PC-9 (cell line): ENCODE measurements around the gene TH. TPM values are rescaled to one million over a fixed set of nuclear protein-coding genes. Genes with fewer than 3 reads are reported as not detected.
"Not testable (repeated sequence)": the region's sequence is repeated elsewhere in the genome, so short reads cannot be mapped to it uniquely, and the experiment has no call there.

Source experiments
- BruUV-seq: library from RNA; stranded (reverse); fragments of 400-500 nt; replicated peaks from 2 replicates; lab custom pipeline; 2021; lab: Mats Ljungman, UMichigan
- CTCF ChIA-PET: fragments of 300-600 bp; sonication (Branson Sonifier 250); formaldehyde crosslinking; loops from one replicate; lab custom pipeline; 2022; ENCODE audit warnings: antibody characterized with exemption; lab: Charles Lee
- POLR2A ChIA-PET: fragments of 300-600 bp; sonication (Branson Sonifier 250); formaldehyde crosslinking; loops from one replicate; lab custom pipeline; 2022; ENCODE audit warnings: antibody characterized with exemption; ENCODE audit not compliant: unreplicated experiment; lab: Charles Lee
- DNase-seq, 2 experiments: peaks; one replicate each; pipeline versions ENCODE4 v3.0.0 to v3.0.0-alpha.2; 2015 to 2022; ENCODE audit warnings: mixed read lengths in 1 of 2
- H2AFZ ChIP-seq: fragments of 200-600 bp; sonication (generic); 2 replicates; pipeline ENCODE4 v1.8.1; 2017; ENCODE audit warnings: antibody characterized with exemption
- H3F3A ChIP-seq: fragments of 200-600 bp; sonication (generic); 2 replicates; pipeline ENCODE4 v1.8.1; 2017; ENCODE audit warnings: antibody characterized with exemption, mild to moderate bottlenecking, low read depth; ENCODE audit not compliant: insufficient read depth
- H3K27ac ChIP-seq: fragments of 200-600 bp; sonication (generic); 2 replicates; pipeline ENCODE4 v1.6.1; 2016; ENCODE audit warnings: mixed run types
- H3K27me3 ChIP-seq: fragments of 200-600 bp; sonication (generic); 2 replicates; pipeline ENCODE4 v1.6.1; 2016; ENCODE audit warnings: low read depth, mixed run types; ENCODE audit not compliant: insufficient read depth
- H3K36me3 ChIP-seq: fragments of 200-600 bp; sonication (generic); 2 replicates; pipeline ENCODE4 v1.6.1; 2016; ENCODE audit warnings: low read depth, mixed run types
- H3K4me1 ChIP-seq: fragments of 200-600 bp; sonication (generic); replicated peaks from 2 replicates; pipeline ENCODE4 v1.6.1; 2016; ENCODE audit warnings: mixed run types; ENCODE audit not compliant: insufficient read depth
- H3K4me2 ChIP-seq: fragments of 200-600 bp; sonication (generic); 2 replicates; pipeline ENCODE4 v1.6.1; 2017; ENCODE audit warnings: mixed run types
- H3K4me3 ChIP-seq: fragments of 200-600 bp; sonication (generic); 2 replicates; pipeline ENCODE4 v1.6.1; 2016; ENCODE audit warnings: mixed run types
- H3K79me2 ChIP-seq: fragments of 200-600 bp; sonication (generic); 2 replicates; pipeline ENCODE4 v1.6.1; 2017; ENCODE audit warnings: low read depth, mixed run types
- H3K9me2 ChIP-seq: fragments of 200-600 bp; sonication (generic); 2 replicates; pipeline ENCODE4 v1.8.1; 2017; ENCODE audit warnings: mild to moderate bottlenecking; ENCODE audit not compliant: insufficient read depth
- H3K9me3 ChIP-seq: fragments of 200-600 bp; sonication (generic); 2 replicates; pipeline ENCODE4 v1.8.1; 2016; ENCODE audit warnings: low read depth; ENCODE audit not compliant: insufficient read depth
- H4K20me1 ChIP-seq: fragments of 200-600 bp; sonication (generic); 2 replicates; pipeline ENCODE4 v1.8.1; 2017; ENCODE audit not compliant: insufficient read depth
- CTCF ChIP-seq: fragments of 200-600 bp; sonication (generic); conservative IDR thresholded peaks from 2 replicates; pipeline ENCODE4 v1.6.1; 2017; ENCODE audit warnings: mixed run types, antibody characterized with exemption, mild to moderate bottlenecking, moderate library complexity
- EZH2 ChIP-seq: fragments of 200-600 bp; sonication (generic); IDR thresholded peaks from 2 replicates; pipeline ENCODE4 v1.8.0; 2017; ENCODE audit warnings: antibody characterized with exemption, low read depth
- intact Hi-C: fragments of 100-400 bp; cut with micrococcal nuclease; formaldehyde crosslinking; loops from one replicate; pipeline ENCODE4 v1.10.0; 2022; ENCODE audit not compliant: unreplicated experiment
- total RNA-seq: library from RNA; stranded (reverse); gene quantifications from 2 replicates; pipeline ENCODE4 v1.2.3, GENCODE V29; 2021

The TH gene
- total RNA-seq, 1 experiment from 2014 or later: 2.2 TPM

GRCh38 chr11:2195756-2196088, 24.1 kb upstream of the TH start:
- ChIA-PET CTCF (no interaction called here), POLR2A (no interaction called here)
- H3K27ac ChIP-seq: no peak overlapping the region
- no peaks in the 10 kb centered on the region for H3K79me2 ChIP-seq
- no peaks in the 10 kb centered on the region; the same call in 1 of the 2 replicates for H3K4me1 ChIP-seq
- no peak for DNase-seq
- no peaks in the 10 kb centered on the region for H3K9me3 ChIP-seq
- H3K9me2 ChIP-seq: no peaks in the 10 kb centered on the region
- no peaks in the 10 kb centered on the region for H3K27me3 ChIP-seq
- no peaks in the 10 kb centered on the region for H4K20me1 ChIP-seq
- H3K36me3 ChIP-seq: no peaks in the 10 kb centered on the region
- H3F3A ChIP-seq: no peaks in the 10 kb centered on the region
- intact Hi-C loops: loop anchor here (1.0 to 5.0 kb wide), 2 partner anchors 26 to 207 kb away; partner anchors contain the start of gene TSSC4
- no peak overlapping the region for H3K4me2 ChIP-seq
- no peak overlapping the region for H3K4me3 ChIP-seq
- no peak overlapping the region for H2AFZ ChIP-seq
- TF ChIP-seq EZH2 (no peak), CTCF (no peak)
- BruUV-seq: no TSS peak

- H4K20me1 ChIP-seq: no peaks in the 10 kb centered on the region
- H3K9me3 ChIP-seq: no peaks in the 10 kb centered on the region
- no peaks in the 10 kb centered on the region for H3K79me2 ChIP-seq
- no TSS peak for BruUV-seq
- no peaks in the 10 kb centered on the region for H3K27me3 ChIP-seq
- CTCF ChIA-PET: interaction anchor here (0.6 kb wide), 1 partner anchor 1377 kb away, joined by 10 read pairs; no protein-coding TSS in a partner anchor
- no peak overlapping the region for H3K4me3 ChIP-seq
- no peak overlapping the region for H3K27ac ChIP-seq
- H3K4me1 ChIP-seq: no peaks in the 10 kb centered on the region; the same call in 1 of the 2 replicates
- no peaks in the 10 kb centered on the region for H3K9me2 ChIP-seq
- intact Hi-C loops: loop anchor here (1.0 to 5.0 kb wide), 2 partner anchors 26 to 207 kb away; partner anchors contain the start of gene TSSC4
- DNase-seq: peak in 1 of 2 experiments; percentile 44
- POLR2A ChIA-PET: no interaction called here
- no peaks in the 10 kb centered on the region for H3K36me3 ChIP-seq
- TF ChIP-seq CTCF: peak; percentile 93
- TF ChIP-seq EZH2: no peak
- H3K4me2 ChIP-seq: peak overlapping the region; percentile 54; the same call in 1 of the 2 replicates
- H2AFZ ChIP-seq: no peak overlapping the region
- H3F3A ChIP-seq: no peaks in the 10 kb centered on the region
These were observed 23.5 kb upstream of the TH start for GRCh38 chr11:2194877-2195755.

DNA sequence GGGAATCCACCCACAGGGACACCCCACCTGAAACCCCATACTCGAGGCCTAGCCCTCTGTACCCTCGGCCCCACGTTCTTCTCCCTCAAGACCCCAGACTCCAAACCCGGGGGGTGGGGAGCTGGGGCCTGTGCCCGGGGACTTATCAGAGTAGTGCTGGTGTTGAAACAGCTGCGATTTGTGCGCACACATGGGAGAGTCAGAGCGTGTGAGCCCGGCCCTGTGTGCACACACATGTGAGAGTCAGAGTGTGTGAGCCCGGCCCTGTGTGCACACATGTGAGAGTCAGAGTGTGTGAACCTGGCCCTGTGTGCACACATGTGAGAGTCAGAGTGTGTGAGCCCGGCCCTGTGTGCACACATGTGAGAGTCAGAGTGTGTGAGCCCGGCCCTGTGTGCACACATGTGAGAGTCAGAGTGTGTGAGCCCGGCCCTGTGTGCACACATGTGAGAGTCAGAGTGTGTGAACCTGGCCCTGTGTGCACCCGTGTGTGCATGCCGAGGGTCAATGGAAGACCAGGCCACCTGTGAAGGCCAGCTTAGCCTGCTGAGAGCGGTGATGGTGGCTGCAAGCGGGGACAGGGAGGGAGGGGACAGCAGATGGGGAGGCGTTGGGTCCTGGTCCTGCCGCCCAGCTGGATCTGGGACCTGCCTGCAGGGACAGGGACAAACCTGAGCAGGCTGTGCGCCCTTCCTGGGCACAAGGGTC, 22.4 kb upstream of the TH start:
- H3K4me3 ChIP-seq, H3K4me1 ChIP-seq, H3K36me3 ChIP-seq, H2AFZ ChIP-seq, H3K79me2 ChIP-seq, H3K9me2 ChIP-seq, H4K20me1 ChIP-seq, H3K27me3 ChIP-seq, H3K27ac ChIP-seq, H3K4me2 ChIP-seq, intact Hi-C loops, H3K9me3 ChIP-seq, BruUV-seq, H3F3A ChIP-seq, DNase-seq: not testable (repeated sequence)
- POLR2A ChIA-PET: interaction anchor here (0.6 kb wide), 1 partner anchor 12 kb away, joined by 3 read pairs; no protein-coding TSS in a partner anchor
- CTCF ChIA-PET: interaction anchor here (0.6 kb wide), 1 partner anchor 1376 kb away, joined by 10 read pairs; no protein-coding TSS in a partner anchor
